MM.1S (cell line): ENCODE measurements around the gene VEPH1.

Source experiments
- DNase-seq: peaks from one replicate; pipeline ENCODE4 v3.0.0-alpha.2; 2015
- H2AFZ ChIP-seq: fragments of 300-600 bp; sonication (generic); 2 replicates; pipeline ENCODE4 v1.6.0; 2016; ENCODE audit warnings: antibody characterized with exemption, low read length
- H3F3A ChIP-seq: fragments of 300-600 bp; sonication (generic); 2 replicates; pipeline ENCODE4 v1.6.1; 2016; ENCODE audit warnings: mild to moderate bottlenecking, antibody characterized with exemption, low read length, moderate library complexity, mixed read lengths; ENCODE audit not compliant: insufficient read depth
- H3K27ac ChIP-seq: fragments of 300-600 bp; sonication (generic); 2 replicates; pipeline ENCODE4 v1.5.1; 2016; ENCODE audit warnings: mild to moderate bottlenecking, low read length
- H3K27me3 ChIP-seq: fragments of 300-600 bp; sonication (generic); replicated peaks from 2 replicates; pipeline ENCODE4 v1.6.0; 2016; ENCODE audit warnings: low read length; ENCODE audit not compliant: insufficient read depth
- H3K36me3 ChIP-seq: fragments of 300-600 bp; sonication (generic); replicated peaks from 2 replicates; pipeline ENCODE4 v1.6.1; 2016; ENCODE audit warnings: mild to moderate bottlenecking, low read length, mixed read lengths; ENCODE audit not compliant: insufficient read depth
- H3K4me1 ChIP-seq: fragments of 300-600 bp; sonication (generic); 2 replicates; pipeline ENCODE4 v1.6.1; 2016; ENCODE audit warnings: low read length, mixed read lengths
- H3K4me2 ChIP-seq: fragments of 300-600 bp; sonication (generic); 2 replicates; pipeline ENCODE4 v1.6.0; 2016; ENCODE audit warnings: low read depth, low read length
- H3K4me3 ChIP-seq: fragments of 300-600 bp; sonication (generic); 2 replicates; pipeline ENCODE4 v1.5.1; 2016; ENCODE audit warnings: low read length, mixed read lengths
- H3K79me2 ChIP-seq: fragments of 300-600 bp; sonication (generic); 2 replicates; pipeline ENCODE4 v1.6.1; 2016; ENCODE audit warnings: mixed run types, low read length, mixed read lengths
- H3K9ac ChIP-seq: fragments of 300-600 bp; sonication (generic); 2 replicates; pipeline ENCODE4 v1.6.1; 2016; ENCODE audit warnings: low read length, mixed read lengths
- H3K9me2 ChIP-seq: fragments of 300-600 bp; sonication (generic); replicated peaks from 2 replicates; pipeline ENCODE4 v1.6.1; 2016; ENCODE audit warnings: mild to moderate bottlenecking, low read length, mixed read lengths; ENCODE audit not compliant: insufficient read depth
- H3K9me3 ChIP-seq: fragments of 300-600 bp; sonication (generic); replicated peaks from 2 replicates; pipeline ENCODE4 v1.6.1; 2016; ENCODE audit warnings: mild to moderate bottlenecking, low read length, mixed read lengths; ENCODE audit not compliant: insufficient read depth
- H4K20me1 ChIP-seq: fragments of 300-600 bp; sonication (generic); 2 replicates; pipeline ENCODE4 v1.6.1; 2016; ENCODE audit warnings: mild to moderate bottlenecking, low read length, moderate library complexity, mixed read lengths; ENCODE audit not compliant: insufficient read depth
- CTCF ChIP-seq: fragments of 300-600 bp; sonication (generic); IDR thresholded peaks from 2 replicates; pipeline ENCODE4 v1.5.1; 2016; ENCODE audit warnings: antibody characterized with exemption, low read length, mixed read lengths
- EZH2 ChIP-seq: fragments of 300-600 bp; sonication (generic); optimal IDR thresholded peaks from 2 replicates; pipeline ENCODE3; 2017; ENCODE audit warnings: low read depth, mild to moderate bottlenecking, antibody characterized with exemption, low read length, mixed read lengths
- EZH2phosphoT487 ChIP-seq: fragments of 300-600 bp; sonication (generic); IDR thresholded peaks from 2 replicates; pipeline ENCODE4 v1.6.1; 2018; ENCODE audit warnings: antibody characterized with exemption, low read length

VEPH1 gene

GRCh38 chr3:157265931-157266330, 237.3 kb downstream of the VEPH1 start:
- Histone ChIP-seq H3K9me3 (no peaks in the 10 kb centered on the region), H4K20me1 (no peaks in the 10 kb centered on the region), H3F3A (no peaks in the 10 kb centered on the region), H3K4me3 (no peak overlapping the region), H3K79me2 (no peaks in the 10 kb centered on the region), H3K9ac (no peak overlapping the region), H3K9me2 (no peaks in the 10 kb centered on the region), H3K4me1 (no peaks in the 10 kb centered on the region), H3K4me2 (no peak overlapping the region), H3K27ac (no peak overlapping the region), H2AFZ (no peak overlapping the region), H3K27me3 (no peaks in the 10 kb centered on the region), H3K36me3 (no peaks in the 10 kb centered on the region)
- DNase-seq: no peak
- TF ChIP-seq EZH2 (no peak), EZH2phosphoT487 (no peak), CTCF (no peak)

- H3K9me2 ChIP-seq: no peaks in the 10 kb centered on the region
- H3K9me3 ChIP-seq: no peaks in the 10 kb centered on the region
- no peaks in the 10 kb centered on the region for H3K36me3 ChIP-seq
- H3K4me3 ChIP-seq: no peak overlapping the region
- TF ChIP-seq EZH2: no peak
- TF ChIP-seq EZH2phosphoT487: no peak
- TF ChIP-seq CTCF: no peak
- DNase-seq: no peak
- no peaks in the 10 kb centered on the region for H3K79me2 ChIP-seq
- H3F3A ChIP-seq: no peaks in the 10 kb centered on the region
- H4K20me1 ChIP-seq: no peaks in the 10 kb centered on the region
- no peak overlapping the region for H3K4me2 ChIP-seq
- no peak overlapping the region for H3K9ac ChIP-seq
- no peaks in the 10 kb centered on the region for H3K4me1 ChIP-seq
- no peak overlapping the region for H2AFZ ChIP-seq
- H3K27ac ChIP-seq: no peak overlapping the region
- no peaks in the 10 kb centered on the region for H3K27me3 ChIP-seq
Measured at GRCh38 chr3:157263027-157263426, 240.2 kb downstream of the VEPH1 start.

GRCh38 chr3:157261000-157261399, 242.2 kb downstream of the VEPH1 start:
- H3F3A ChIP-seq: no peaks in the 10 kb centered on the region
- H3K9me3 ChIP-seq: no peaks in the 10 kb centered on the region
- H3K27ac ChIP-seq: no peak overlapping the region
- no peaks in the 10 kb centered on the region for H4K20me1 ChIP-seq
- H3K9ac ChIP-seq: no peak overlapping the region
- H3K36me3 ChIP-seq: no peaks in the 10 kb centered on the region
- H3K79me2 ChIP-seq: no peaks in the 10 kb centered on the region
- TF ChIP-seq EZH2 (no peak), EZH2phosphoT487 (no peak)
- H3K9me2 ChIP-seq: no peaks in the 10 kb centered on the region
- H3K4me2 ChIP-seq: no peak overlapping the region
- no peak overlapping the region for H2AFZ ChIP-seq
- H3K4me1 ChIP-seq: no peaks in the 10 kb centered on the region
- H3K4me3 ChIP-seq: no peak overlapping the region
- H3K27me3 ChIP-seq: no peaks in the 10 kb centered on the region
- no peak for DNase-seq

GRCh38 chr3:157259825-157260224, 243.4 kb downstream of the VEPH1 start:
- no peak overlapping the region for H3K9ac ChIP-seq
- no peak overlapping the region for H2AFZ ChIP-seq
- no peaks in the 10 kb centered on the region for H3K4me1 ChIP-seq
- no peaks in the 10 kb centered on the region for H3K36me3 ChIP-seq
- no peaks in the 10 kb centered on the region for H3K79me2 ChIP-seq
- H3K4me2 ChIP-seq: no peak overlapping the region
- TF ChIP-seq EZH2phosphoT487: no peak
- no peak for DNase-seq
- H3K27me3 ChIP-seq: no peaks in the 10 kb centered on the region
- no peak overlapping the region for H3K27ac ChIP-seq
- no peaks in the 10 kb centered on the region for H4K20me1 ChIP-seq
- no peak overlapping the region for H3K4me3 ChIP-seq
- H3F3A ChIP-seq: no peaks in the 10 kb centered on the region
- no peaks in the 10 kb centered on the region for H3K9me3 ChIP-seq
- no peaks in the 10 kb centered on the region for H3K9me2 ChIP-seq
